Measurements from ENCODE around the gene IER3. TPM values are rescaled to one million over a fixed set of nuclear protein-coding genes. Genes with fewer than 3 reads are reported as not detected.

Gene IER3
- polyA plus RNA-seq, 2 of the 4 experiments (the other 2 are of a cell fraction), result 104 to 202 TPM

- DNase-seq (ENCODE audit: low read depth in 1 of 2, low spot score in 1 of 2) (peak in 1 of 2 experiments; percentile 88), ATAC-seq (peak; percentile 26 to 43; a peak in 5 of 6 replicates), FAIRE-seq (no peak)
- TF ChIP-seq JUN (IDR thresholded peaks at IDR 0.05), result peak; percentile 14 to 21; a peak in 1 of 5 replicates
- TF ChIP-seq NR3C1 (IDR thresholded peaks at IDR 0.05), result no peak
- TF ChIP-seq EHF (CRISPR knock-in tag; IDR thresholded peaks at IDR 0.05), result 0 out of 2 replicates have a peak, but pooled peaks have one; percentile 20
- TF ChIP-seq NPAS2 (CRISPR knock-in tag; IDR thresholded peaks at IDR 0.05; ENCODE audit: borderline replicate concordance), result no peak
- TF ChIP-seq E2F6 (IDR thresholded peaks at IDR 0.05; ENCODE audit: borderline replicate concordance, low read depth), result 0 out of 2 replicates have a peak, but pooled peaks have one; percentile 31
- 0 out of 2 replicates have a peak, but pooled peaks have one; percentile 9 for TF ChIP-seq HEYL (CRISPR knock-in tag; IDR thresholded peaks at IDR 0.05)
- no peak for TF ChIP-seq MAFK (IDR thresholded peaks at IDR 0.05; ENCODE audit: partially characterized antibody)
- 0 out of 3 replicates have a peak, but pooled peaks have one; percentile 19 for TF ChIP-seq BCL3 (IDR thresholded peaks at IDR 0.05)
- 0 out of 2 replicates have a peak, but pooled peaks have one; percentile 7 for TF ChIP-seq FOXS1 (CRISPR knock-in tag; IDR thresholded peaks at IDR 0.05)
- TF ChIP-seq RARB (CRISPR knock-in tag; IDR thresholded peaks at IDR 0.05), result no peak
- 0 out of 2 replicates have a peak, but pooled peaks have one; percentile 5 for TF ChIP-seq FOSB (CRISPR knock-in tag; IDR thresholded peaks at IDR 0.05)
- no peak for TF ChIP-seq FOSL2 (IDR thresholded peaks at IDR 0.05)
- TF ChIP-seq FOSL2 (CRISPR knock-in tag; IDR thresholded peaks at IDR 0.05), result peak; percentile 80
- no peak for TF ChIP-seq USF2 (IDR thresholded peaks at IDR 0.05)
- TF ChIP-seq ATOH8 (CRISPR knock-in tag; IDR thresholded peaks at IDR 0.05; ENCODE audit: low read depth), result peak; percentile 30; the same call in 1 of the 2 replicates
- 0 out of 2 replicates have a peak, but pooled peaks have one; percentile 21 for TF ChIP-seq ZSCAN20 (CRISPR knock-in tag; IDR thresholded peaks at IDR 0.05)
- no peak for TF ChIP-seq BHLHE40 (IDR thresholded peaks at IDR 0.05; ENCODE audit: low read depth, low read length)
- no peak for TF ChIP-seq ELK1 (IDR thresholded peaks at IDR 0.05; ENCODE audit: low read depth, low read length)
- ChIA-PET POLR2A (interaction anchor here (2.4 kb wide), 1 partner anchor 20 kb away, joined by 7 read pairs; no protein-coding TSS in a partner anchor), CTCF (interaction anchor here (0.7 to 2.1 kb wide), 6 partner anchors 17 to 79 kb away, joined by 3 to 7 read pairs (median 3); no protein-coding TSS in a partner anchor)
- 5% methylated on average over 8 of the region's 8 CpGs for WGBS (ENCODE audit: missing lambda C conversion rate)
- Histone ChIP-seq H3K4me2 (peak overlapping the region; percentile 74), H3K9me3 (no peaks in the 10 kb centered on the region), H3K27ac (peak overlapping the region; percentile 97), H3K4me3 (0 out of 3 replicates have a peak overlapping the region, but pooled peaks have one; percentile 12), H3K4me1 (peaks cover 84% of the 10 kb centered on the region)
Measured at GRCh38 chr6:30748851-30749540, 4.6 kb upstream of the IER3 start.
